HuH-7 (cell line): ENCODE data around the gene FPR2.
"Not testable (repeated sequence)": the region's sequence is repeated elsewhere in the genome, so short reads cannot be mapped to it uniquely, and the experiment has no call there.

ENCODE experiments used
- DNase-seq: peaks from one replicate; pipeline ENCODE4 v3.0.0; 2011; ENCODE audit warnings: low spot score

The FPR2 gene

DNA sequence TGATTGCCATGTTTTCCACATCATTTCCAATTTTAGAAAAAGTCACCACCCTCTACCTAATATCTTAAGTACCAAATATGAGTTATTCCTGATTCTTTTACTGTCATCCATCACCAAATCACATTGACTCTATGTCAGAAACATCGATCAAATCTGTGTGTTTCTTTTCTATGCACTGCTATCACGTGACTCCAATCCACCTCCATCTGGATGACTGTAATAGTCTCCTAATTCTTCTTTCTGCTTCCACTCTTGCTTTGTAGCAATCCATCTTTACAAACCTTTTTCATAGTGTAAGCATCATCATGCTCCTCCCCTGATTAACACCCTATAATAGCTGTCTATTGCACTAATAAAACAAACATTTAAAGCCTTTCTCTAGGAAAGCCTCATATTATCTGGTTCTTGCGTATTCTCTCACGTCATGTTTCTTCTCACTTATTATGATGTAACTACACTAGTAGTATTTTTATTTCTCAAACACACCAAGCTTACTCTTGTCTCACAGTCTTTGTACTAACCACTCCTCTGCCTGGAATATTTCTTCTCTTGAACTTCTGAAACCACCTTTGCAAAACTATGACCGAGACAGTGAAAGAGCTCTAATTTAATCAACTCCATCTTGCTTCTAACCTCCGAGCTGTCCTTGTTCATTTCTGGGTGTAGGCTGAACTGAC lies 23.3 kb downstream of the FPR2 start:
- no peak for DNase-seq

DNA sequence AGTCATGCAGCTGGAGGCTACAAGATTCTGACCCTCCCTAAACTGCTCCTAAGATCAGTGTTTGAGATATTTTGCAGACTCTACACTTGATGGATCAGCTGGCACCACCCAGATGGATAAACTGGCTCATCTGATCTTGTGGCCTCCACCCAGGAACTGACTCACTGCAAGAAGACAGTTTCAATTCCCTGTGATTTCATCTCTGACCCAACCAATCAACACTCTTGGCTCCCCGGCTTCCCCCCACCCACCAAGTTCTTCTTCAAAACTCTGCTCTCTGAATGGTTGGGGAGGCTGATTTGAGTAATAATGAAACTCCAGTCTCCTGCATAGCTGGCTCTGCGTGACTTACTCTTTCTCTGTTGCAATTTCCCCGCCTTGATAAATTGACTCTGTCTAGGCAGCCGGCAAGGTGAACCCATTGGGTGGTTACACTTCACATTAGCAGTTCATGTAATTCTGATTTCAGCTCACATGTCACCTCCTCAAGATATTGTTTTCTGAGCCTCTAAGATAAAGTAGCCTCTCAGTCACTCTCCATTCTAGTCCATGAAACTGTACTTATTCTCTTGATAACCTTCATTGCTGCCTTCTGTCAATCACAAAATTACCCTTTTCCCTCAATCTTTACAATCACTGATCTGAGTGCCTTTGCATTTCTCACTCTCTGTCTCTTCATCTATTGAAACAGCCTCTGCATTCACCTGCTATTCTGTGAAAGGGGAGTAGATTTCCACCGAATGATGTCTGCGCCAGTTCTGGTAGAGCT lies 24.1 kb downstream of the FPR2 start:
- DNase-seq: no peak

DNA sequence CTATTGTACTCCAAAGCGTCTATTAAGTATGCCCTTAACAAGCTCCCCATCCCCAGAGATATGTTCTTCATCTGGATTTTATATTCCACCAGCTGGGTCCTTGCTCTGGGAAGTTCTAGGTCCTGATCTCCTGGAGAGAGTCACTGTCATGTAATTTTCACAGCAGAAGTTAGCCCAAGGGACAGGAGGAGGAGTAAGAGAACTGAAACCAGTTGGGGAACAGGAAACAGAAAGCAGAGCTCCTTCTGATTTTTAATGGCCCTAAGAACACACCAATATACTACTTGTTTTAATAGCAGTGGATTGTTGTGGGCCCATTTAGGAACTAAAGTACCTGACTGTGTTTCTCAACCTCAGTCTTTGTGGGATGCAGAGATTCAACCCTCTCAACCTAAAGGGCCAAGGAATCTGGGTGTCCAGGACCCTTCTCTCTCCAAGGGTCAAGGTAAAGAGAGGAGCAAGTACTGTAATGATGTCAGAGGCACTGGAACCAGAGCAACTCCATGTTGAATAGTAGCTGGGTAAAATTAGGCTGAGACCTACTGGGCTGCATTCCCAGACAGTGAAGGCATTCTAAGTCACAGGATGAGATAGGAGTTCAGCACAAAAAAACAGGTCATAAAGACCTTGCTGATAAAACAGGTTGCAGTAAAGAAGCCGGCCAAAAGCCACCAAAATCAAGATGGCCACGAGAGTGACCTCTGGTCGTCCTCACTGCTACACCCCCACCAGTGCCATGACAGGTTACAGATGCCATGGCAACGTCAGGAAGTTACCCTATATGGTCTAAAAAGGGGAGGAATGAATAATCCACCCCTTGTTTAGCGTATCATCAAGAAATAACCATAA lies 25.9 kb downstream of the FPR2 start:
- DNase-seq: no peak

DNA sequence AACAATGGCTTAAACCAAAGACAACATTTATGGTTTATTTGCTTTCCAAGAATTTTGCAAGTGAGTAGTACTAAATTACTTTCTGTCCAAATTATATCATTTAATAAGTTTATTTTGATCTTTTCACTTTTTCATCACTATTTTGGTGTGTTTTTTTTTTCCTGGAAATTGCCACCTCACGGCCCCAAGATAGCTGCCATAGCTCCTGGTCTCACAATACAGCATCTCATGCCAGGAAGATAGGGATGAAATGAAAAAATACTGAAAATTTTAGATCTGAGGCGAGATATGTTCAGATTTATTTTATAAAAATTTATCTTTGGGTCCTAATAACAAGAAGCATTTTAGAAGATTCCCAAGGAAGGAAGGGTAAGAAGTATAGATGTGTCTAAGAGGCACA lies 27.0 kb downstream of the FPR2 start:
- no peak for DNase-seq

DNA sequence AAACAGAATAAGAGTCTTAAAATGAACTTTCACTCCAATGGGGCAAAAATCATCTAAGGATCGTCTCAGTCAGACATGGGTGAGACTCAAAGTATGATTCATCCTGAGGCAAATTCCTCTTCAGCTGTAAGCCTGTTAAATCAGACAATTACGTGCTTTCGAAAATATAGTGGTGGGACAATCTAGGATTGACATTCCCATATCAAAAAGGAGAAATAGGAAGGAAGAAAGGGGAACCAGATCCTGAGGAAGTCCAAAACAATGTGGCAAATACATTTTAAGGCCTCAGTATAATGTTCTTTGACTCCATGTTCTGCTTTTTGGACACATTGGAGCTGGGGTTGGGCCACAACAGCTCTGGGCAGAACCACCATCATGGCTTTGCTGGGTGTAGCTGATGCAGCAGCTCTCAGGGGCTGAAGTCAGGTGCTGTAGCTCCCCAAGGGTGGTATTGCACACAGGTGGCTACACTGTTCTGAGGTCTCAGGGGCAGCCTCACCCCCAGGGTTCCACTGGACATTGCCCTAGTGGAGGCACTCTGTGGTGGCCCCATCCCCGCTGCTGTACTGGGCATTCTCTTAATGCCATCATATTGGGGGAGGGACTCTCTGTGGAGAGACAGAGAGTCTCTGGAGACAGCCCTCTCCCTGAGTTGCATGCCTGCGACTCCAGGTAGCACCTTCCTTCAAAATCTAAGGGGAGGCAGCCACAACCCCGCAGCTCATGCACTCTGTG lies 28.2 kb downstream of the FPR2 start:
- no peak for DNase-seq

DNA sequence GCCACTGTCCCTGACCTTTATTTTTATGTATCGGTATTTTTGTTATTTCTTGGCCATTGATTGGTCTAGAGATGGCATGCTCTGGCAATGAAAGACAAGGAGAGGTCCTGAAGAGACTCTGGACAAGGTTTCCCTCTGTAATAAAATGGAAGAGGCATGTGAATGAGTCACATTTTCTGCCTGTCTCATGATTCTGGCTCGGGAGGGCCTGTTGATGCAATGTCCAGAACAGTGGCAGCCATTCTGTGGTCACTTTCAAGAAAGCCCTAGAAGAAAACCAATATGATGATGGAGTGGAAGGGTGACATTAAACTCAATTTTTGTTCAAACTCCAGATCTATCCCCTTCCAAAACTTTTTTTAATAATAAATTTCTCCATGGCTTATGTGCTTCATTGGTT lies 32.0 kb downstream of the FPR2 start:
- no peak for DNase-seq

DNA sequence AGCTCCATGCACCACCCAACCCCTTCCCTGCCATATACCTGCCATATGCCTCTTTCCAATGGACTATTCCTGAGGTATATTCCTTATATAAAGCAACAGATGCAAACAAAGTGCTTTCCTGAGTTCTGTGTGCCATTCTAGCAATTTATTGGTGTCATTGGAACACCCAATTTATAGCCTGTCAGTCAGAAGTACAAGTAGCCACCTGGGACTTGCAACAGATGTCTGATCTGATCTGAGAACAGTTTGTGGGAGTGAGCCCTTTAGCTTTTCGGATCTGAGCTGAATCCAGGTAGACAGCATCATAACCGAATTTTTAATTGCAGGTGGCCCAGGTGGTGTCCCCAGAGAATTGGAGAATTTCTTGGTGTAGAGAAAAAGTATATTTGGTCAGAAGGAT lies 33.0 kb downstream of the FPR2 start:
- no peak for DNase-seq

DNA sequence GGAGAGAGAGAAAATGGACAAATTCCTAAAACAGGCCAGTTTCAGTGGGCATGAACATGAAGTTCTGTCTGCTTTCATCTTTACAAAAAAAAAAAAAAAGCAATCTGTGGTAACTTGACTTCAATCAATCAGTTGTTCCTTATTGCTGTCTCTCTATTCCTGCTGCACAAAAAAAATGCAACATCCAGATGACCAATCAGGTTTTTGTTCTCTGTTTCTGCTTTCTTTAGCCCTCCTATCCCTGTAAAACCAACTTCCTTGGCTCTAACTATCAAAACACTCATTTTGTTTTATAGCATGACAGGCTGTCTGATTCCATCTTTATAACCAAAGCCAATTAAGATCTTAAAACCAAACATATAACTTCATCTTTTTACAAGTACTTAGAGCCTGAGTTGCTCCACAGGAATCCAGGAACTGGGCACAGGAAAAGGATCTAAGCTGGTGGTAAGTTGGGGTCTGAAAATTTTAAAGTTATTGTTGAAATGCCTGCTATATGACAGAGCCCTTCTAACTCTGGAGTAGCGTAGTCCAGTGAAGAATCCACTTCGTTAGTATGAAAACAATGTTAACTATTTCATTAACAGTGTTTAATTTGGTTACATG lies 34.0 kb downstream of the FPR2 start, which contains the start of gene FPR3:
FPR3 (plus strand) TSS at position 273 of the 606 bp plus-strand sequence. CDS start 28,592 bp downstream, outside the sequence.
- no peak for DNase-seq

DNA sequence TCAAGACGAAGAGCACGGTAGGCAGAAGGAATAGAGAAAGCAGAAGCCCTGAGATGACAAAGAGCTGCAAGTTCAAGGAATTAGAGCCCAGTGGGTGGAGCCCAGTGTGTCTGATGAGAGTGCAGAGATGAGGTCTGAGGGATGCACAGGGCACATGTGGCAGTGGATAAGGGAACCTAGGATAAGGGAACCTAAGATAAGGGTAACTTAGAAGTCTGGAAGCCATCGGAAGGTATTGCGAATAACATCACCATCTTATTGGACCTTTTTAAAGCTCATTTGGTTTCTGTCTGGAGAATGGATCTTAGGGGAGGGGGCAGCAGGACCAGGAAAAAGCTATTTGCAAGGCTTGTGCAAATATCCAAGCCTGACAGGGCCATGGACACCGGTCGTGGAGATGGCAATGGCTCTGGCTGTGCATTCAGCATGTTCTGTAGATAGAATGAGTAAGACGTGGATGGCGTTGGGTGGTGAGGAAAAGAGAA lies 35.3 kb downstream of the FPR2 start:
- no peak for DNase-seq

DNA sequence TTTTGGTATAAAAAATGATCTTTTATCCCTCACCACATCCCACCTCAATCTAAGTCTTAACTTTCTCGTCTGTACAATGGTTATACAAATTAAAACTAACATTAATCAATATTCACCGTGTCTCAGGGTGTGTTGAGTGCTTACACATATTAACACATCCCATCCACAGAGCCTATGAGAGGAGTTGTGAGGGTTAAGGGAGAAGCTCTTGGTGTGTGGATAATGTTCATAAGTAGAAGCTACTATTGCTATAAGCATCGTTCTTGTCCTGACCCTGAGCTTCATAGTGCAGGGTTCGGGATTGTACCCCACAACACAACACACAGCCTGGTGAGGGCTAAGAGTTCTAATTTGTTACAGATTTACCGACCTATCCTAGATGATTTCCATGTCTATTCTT lies 36.5 kb downstream of the FPR2 start:
- DNase-seq: no peak

DNA sequence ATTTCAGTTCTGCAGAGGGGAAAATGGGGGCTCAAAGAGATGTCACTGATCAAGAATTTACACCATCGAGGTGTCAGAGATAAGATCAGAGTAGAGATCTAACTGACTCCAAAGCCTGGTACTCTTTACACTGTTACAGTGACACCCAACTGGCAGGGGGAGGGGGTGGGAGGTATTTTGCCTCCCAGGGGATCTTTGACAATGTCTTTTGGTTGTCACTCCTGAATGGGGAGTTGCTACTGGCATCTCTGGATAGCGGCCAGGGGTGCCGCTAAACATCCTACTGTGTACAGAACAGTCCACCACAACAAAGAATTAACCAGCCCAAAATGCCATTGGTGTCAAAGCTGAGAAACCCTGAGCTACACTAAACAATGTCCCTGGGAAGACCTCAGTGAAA lies 37.1 kb downstream of the FPR2 start:
- DNase-seq: no peak

DNA sequence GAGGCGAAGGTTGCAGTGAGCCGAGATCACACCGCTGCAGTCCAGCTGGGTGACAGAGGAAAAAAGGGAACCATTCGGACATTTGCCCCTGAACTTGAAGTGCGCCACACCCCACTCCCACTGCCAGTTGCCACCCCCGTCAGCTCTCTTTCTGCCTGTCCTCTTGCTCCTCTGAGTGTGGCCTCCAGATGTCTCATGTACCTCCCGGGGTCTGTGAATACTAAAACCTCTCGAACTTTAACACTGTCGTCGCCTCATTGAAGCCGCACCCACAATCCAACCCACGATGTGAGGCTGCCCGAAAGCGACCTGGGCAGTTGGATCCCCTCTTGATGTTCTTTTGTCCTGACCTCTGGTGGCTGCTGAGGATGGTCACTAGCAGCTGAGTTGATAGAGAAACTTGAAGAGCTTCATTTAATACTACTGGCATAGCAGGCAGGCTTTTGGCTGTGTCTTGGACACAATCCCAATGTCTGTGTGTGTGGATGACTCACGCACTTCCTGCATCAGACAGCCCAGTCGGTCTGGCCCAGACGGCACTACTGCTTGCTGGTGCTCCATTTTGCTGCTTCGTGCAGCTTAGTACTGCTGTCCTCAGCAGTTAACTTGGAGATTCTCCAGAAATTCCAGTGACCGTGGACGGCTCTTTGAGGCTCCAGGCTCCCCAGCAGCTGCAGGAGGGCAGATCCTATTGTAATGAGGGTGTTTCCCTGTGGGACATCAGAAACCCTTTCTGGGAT lies 38.2 kb downstream of the FPR2 start:
- no peak for DNase-seq

DNA sequence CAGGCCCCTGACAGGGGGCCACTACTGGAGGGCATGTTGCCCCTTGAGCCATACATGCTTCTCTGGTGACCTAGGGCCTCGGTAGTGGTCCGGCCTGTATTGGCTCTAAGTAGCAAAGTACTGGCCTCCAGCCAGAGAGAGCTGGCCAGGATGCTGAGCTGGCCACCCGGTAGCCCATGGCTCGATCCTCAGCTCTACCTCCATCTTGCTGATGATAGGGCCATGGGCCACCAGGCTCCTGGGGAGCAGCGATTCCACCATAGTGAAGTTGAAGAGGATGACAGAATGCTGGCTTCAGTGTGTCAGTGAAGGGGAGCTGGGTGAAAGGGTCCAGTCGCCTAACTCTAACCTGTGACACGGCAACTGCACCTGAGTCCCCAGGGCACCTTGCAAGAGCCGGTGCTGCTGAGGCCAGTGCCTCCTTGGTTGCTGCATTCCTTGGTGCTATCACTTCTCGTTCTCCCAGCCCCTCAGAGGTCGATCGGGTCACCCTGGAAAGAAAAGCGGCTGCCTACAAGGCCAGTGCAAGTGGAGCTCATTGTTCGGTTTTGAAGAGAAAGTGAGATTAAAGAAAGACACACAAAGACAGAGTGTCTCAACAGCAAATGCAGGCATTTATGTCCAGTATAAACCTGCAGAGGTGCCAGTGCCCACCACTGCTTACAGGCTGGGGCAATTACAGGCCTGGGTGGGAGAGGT lies 38.9 kb downstream of the FPR2 start:
- no peak for DNase-seq

DNA sequence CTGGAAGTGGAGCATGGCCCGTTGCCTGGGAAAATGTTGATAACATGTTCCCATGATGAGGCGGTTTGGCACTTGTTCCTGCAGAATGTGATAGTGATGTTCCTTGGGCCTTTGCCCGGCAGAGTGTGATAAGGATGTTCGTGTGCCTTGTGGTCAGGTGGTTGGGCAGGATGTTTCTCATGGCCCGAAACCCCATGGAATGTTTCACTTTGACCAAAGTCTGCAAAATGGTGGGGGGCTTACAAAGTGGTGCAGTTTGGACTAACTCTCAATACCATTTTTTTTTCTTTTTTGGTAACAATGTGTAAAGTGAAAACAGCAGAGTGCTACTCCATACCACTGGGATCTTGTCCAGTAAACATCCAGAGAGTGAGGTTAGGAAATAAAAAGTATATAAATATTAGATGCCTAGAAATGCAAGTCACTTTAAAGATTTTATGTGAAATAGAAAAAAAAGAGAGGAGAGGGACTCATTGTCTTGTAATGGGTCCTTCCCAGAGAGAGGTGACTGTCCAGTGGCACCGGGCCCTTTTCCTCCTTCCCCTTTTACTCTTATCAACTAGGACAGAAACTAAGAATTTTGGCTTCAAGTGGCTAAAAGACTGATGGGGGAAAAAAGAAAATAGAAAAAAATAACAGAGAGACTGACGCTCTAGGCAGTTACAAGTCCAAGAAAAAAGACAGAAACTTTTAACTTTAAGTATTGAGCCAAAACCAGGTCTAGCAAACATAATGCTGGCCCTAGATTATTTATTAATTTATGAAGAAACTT lies 39.7 kb downstream of the FPR2 start:
- DNase-seq: no peak

DNA sequence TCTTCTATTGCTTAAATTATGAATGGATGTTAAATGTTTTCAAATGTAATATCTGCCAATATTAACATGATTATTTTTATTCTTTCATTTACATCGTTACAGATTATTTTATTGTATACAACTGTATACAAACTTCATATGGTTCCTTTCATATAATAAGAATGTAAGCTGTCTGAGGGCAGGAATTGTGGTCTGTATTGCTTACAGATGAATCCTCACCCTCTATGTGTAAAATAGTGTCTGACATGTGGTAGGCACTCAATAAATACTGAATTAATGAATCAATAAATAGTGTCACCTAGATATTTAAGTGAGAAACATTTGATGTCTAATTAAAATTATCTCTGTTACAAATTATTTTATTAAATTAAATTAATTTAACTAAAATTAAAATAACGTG lies 41.8 kb downstream of the FPR2 start:
- DNase-seq: no peak

DNA sequence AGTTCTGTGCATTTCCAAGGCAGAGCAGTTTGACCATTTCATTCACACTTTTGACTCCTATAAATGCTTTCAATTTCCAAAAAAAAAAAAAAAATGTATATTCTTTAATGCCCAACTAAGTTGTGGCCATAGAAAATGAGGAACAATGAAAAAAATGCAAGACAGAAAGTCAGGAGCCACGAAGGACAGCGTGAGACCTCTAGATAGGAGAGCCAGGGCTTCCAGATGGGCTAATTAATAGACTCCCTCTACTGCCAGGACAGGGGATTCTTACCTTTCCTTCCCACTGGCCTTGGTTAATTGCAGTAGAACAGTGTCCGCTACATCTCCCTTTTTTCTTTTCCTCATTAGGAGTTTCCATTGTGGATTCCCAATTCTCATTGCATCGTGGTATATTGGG lies 42.5 kb downstream of the FPR2 start:
- DNase-seq: no peak

DNA sequence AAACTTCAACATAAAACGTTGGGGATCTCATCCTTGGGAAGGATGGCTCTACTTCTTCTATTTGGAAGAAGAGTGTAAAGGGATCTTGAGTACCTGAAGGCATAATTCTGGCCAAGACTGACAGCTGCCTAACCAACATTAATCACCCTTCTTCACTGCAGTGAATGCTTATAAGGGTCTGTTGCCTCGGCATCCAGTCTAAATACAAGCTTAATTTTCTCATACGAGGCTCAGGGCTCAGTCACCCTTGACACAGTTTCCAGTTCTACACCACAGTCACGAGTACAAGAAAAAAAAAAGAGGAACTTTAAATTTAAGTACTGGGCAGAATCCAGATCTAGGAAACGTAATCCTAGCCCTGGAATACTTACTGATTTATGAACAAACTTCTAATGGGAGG lies 43.0 kb downstream of the FPR2 start:
- no peak for DNase-seq

DNA sequence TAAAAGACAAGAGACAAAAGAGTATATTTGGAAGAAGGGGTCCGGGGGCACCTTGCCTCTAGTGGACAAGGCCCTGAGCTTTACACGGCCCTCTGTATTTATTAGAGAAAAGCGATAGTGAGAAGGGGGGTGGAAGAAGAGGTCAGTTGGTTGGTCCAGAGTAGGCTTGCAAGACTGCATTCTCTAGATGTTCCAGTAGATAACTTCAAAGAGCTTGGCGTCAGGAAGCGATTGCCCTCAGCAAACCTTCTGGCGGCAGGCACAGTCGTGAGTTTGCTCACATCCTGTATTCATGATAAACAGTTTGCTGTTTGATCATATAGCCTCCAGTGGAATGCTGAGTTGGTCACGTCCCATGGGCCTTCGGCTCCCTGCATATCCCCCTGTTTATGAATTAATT lies 43.8 kb downstream of the FPR2 start:
- not testable (repeated sequence) for DNase-seq

DNA sequence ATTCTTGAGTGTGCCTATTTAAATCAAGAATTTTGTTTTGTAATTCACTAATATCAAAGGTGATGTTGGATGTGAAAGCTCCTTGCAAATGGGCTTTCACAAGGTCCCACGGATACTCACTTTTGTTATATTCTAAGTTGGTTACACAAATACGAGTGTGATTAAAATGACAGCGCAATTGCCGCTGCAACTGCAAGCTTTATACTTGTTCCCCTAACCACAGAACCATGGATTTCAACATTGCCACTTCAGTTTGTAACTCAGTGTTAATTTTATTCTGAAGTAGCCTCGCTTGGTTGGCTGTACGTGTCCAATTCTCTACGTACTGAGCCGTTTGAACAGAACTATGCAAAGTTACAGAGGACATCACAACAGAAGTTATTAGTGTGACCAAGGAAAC lies 44.4 kb downstream of the FPR2 start:
- not testable (repeated sequence) for DNase-seq
